HG03095 (cell line): Measurements from ENCODE around the gene NID1.
"Not testable (repeated sequence)": the region's sequence is repeated elsewhere in the genome, so short reads cannot be mapped to it uniquely, and the experiment has no call there.

Source experiments
- ATAC-seq: cut with Tn5 transposase; IDR thresholded peaks from one replicate; pipeline ENCODE4 v1.9.1; 2021; ENCODE audit warnings: moderate library complexity; ENCODE audit not compliant: unreplicated experiment

The NID1 gene

GRCh38 chr1:236064674-236065508 lies at the start of gene NID1:
Gene NID1, minus strand, starts transcription at chr1:236065090. Its CDS starts 11 bp downstream, at chr1:236065079.
- ATAC-seq = no peak

- ATAC-seq = no peak
These were observed 49.3 kb upstream of the NID1 start for GRCh38 chr1:236114076-236114747.

GRCh38 chr1:236113324-236114032 lies 48.6 kb upstream of the NID1 start:
- ATAC-seq = no peak

GRCh38 chr1:236112332-236112627 lies 47.4 kb upstream of the NID1 start:
- ATAC-seq = no peak

- ATAC-seq = no peak
These were observed 46.8 kb upstream of the NID1 start for GRCh38 chr1:236111527-236112331.

GRCh38 chr1:236110137-236110536 lies 45.2 kb upstream of the NID1 start:
- no peak for ATAC-seq

- no peak for ATAC-seq
These were observed 43.2 kb upstream of the NID1 start for GRCh38 chr1:236108027-236108648.

- ATAC-seq = no peak
These were observed 42.4 kb upstream of the NID1 start for GRCh38 chr1:236107121-236107907.

- ATAC-seq = peak; percentile 56
These were observed 38.8 kb upstream of the NID1 start for GRCh38 chr1:236103646-236104218.

- ATAC-seq = no peak
These were observed 38.2 kb upstream of the NID1 start for GRCh38 chr1:236103059-236103458.

- ATAC-seq = no peak
These were observed 37.7 kb upstream of the NID1 start for GRCh38 chr1:236102611-236103010.

- no peak for ATAC-seq
These were observed 36.6 kb upstream of the NID1 start for GRCh38 chr1:236101233-236102200.

- ATAC-seq = no peak
These were observed 35.9 kb upstream of the NID1 start for GRCh38 chr1:236100799-236101198.

GRCh38 chr1:236099355-236099974 lies 34.6 kb upstream of the NID1 start:
- ATAC-seq = no peak

GRCh38 chr1:236098267-236098666 lies 33.4 kb upstream of the NID1 start:
- ATAC-seq = no peak

- ATAC-seq = not testable (repeated sequence)
These were observed 32.0 kb upstream of the NID1 start for GRCh38 chr1:236096660-236097482.
